Kidney (tissue), 14 donors: ENCODE measurements around the gene AOPEP. TPM values are rescaled to one million over a fixed set of nuclear protein-coding genes. Genes with fewer than 3 reads are reported as not detected.

ENCODE experiments used
- DNase-seq, 5 donors: peaks; one replicate each; pipeline ENCODE4 v3.0.0-alpha.2; 2013 to 2020
- FAIRE-seq: peaks from 2 replicates; lab custom pipeline; 2012; peaks lifted over from hg19 to GRCh38; lab: Jason Lieb, UNC
- H3K27ac ChIP-seq, 2 donors: one replicate each; pipeline ENCODE4 v1.7.0; 2013; ENCODE audit warnings: low read depth in 2 of 2, low read length in 2 of 2, inconsistent platforms in 1 of 2
- H3K27me3 ChIP-seq: one replicate; pipeline ENCODE4 v1.7.1; 2013; ENCODE audit warnings: low read length, inconsistent platforms; ENCODE audit not compliant: control insufficient read depth, insufficient read depth
- H3K36me3 ChIP-seq, 3 donors: one replicate each; pipeline versions ENCODE4 v1.7.0 to v1.7.1; 2013; ENCODE audit warnings: low read length in 3 of 3, control low read depth in 1 of 3, inconsistent platforms in 1 of 3; ENCODE audit not compliant: insufficient read depth in 3 of 3, control insufficient read depth in 2 of 3
- H3K4me1 ChIP-seq, 3 donors: one replicate each; pipeline versions ENCODE4 v1.7.0 to v1.7.1; 2013; ENCODE audit warnings: low read length in 3 of 3, inconsistent platforms in 1 of 3, low read depth in 1 of 3; ENCODE audit not compliant: control insufficient read depth in 2 of 3, insufficient read depth in 2 of 3
- H3K4me3 ChIP-seq, 3 donors: one replicate each; pipeline versions ENCODE4 v1.7.0 to v1.8.1; 2013; ENCODE audit warnings: low read length in 3 of 3, control low read depth in 1 of 3, inconsistent platforms in 1 of 3
- H3K9ac ChIP-seq, 3 donors: one replicate each; pipeline versions ENCODE4 v1.7.0 to v1.7.1; 2013; ENCODE audit warnings: low read length in 3 of 3, control low read depth in 1 of 3, inconsistent platforms in 1 of 3
- H3K9me3 ChIP-seq, 3 donors: one replicate each; pipeline versions ENCODE4 v1.7.0 to v1.7.1; 2013; ENCODE audit warnings: low read length in 3 of 3, control low read depth in 1 of 3, inconsistent platforms in 1 of 3; ENCODE audit not compliant: control insufficient read depth in 2 of 3, insufficient read depth in 1 of 3
- CTCF ChIP-seq: IDR thresholded peaks from 3 replicates; pipeline ENCODE4 v1.5.1; 2012; ENCODE audit warnings: mild to moderate bottlenecking, moderate library complexity, borderline replicate concordance; ENCODE audit not compliant: insufficient read depth; ENCODE audit errors: extremely low read depth
- intact Hi-C: fragments of 100-400 bp; cut with DNase I; formaldehyde crosslinking; loops from one replicate; pipeline ENCODE4 v1.11.1; 2022
- polyA plus RNA-seq: library from polyadenylated mRNA; stranded (reverse); fragments of 350-450 nt; fragmentation: Illumina TruSeq; extraction: RNeasy Lipid Tissue Mini Kit (QIAGEN cat#74804); gene quantifications from one replicate; pipeline ENCODE4 v1.2.3, GENCODE V29; 2014; ENCODE audit warnings: low read depth, low replicate concordance; ENCODE audit not compliant: insufficient read depth
- total RNA-seq: library from RNA; stranded (reverse); fragmentation: NEBNext Ultra II Directional; extraction: Animal tissue kit (Norgen Biotek cat#: 25700); gene quantifications from one replicate; pipeline ENCODE4 v1.2.1, GENCODE V29; 2021
- donor health status: control.
- donor health status: control.
- donor health status: control.
- donor health status: control.
- donor health status: control.
- donor health status: DM: yes; HTN: yes; CAD: no.
- donor health status: Normal renal cell carcinoma (clear cell type).

AOPEP gene
- total and polyA plus RNA-seq, 2 donors from 2014 or later: 52.2 to 119 TPM

- Histone ChIP-seq H3K4me1 (peaks cover 0 to 11% (median 10%) of the 10 kb centered on the region in 3 donors), H3K9me3 (no peaks in the 10 kb centered on the region), H3K9ac (no peak overlapping the region), H3K27ac (no peak overlapping the region), H3K27me3 (no peaks in the 10 kb centered on the region), H3K4me3 (no peak overlapping the region), H3K36me3 (peaks cover 2 to 34% (median 23%) of the 10 kb centered on the region in 3 donors)
- no peak for TF ChIP-seq CTCF
- DNase-seq (no peak), FAIRE-seq (no peak)
- intact Hi-C loops: no loop called here
Observed at GRCh38 chr9:95012902-95013301, 286.4 kb downstream of the AOPEP start.

- Histone ChIP-seq H3K9ac (no peak overlapping the region), H3K27ac (no peak overlapping the region)
- no peak for TF ChIP-seq CTCF
Observed at GRCh38 chr9:95014917-95015316, 288.4 kb downstream of the AOPEP start.

GRCh38 chr9:95015569-95015968 lies 289.1 kb downstream of the AOPEP start:
- intact Hi-C loops: no loop called here
- DNase-seq (no peak), FAIRE-seq (no peak)
- TF ChIP-seq CTCF: no peak
- Histone ChIP-seq H3K9me3 (no peaks in the 10 kb centered on the region), H3K27me3 (no peaks in the 10 kb centered on the region), H3K36me3 (peaks cover 5 to 44% (median 25%) of the 10 kb centered on the region in 3 donors), H3K4me3 (no peak overlapping the region), H3K4me1 (peaks cover 0 to 20% (median 12%) of the 10 kb centered on the region in 3 donors), H3K27ac (no peak overlapping the region), H3K9ac (no peak overlapping the region)

More at GRCh38 chr9:95014917-95015316, 288.4 kb downstream of the AOPEP start:
- no peak for DNase-seq
- FAIRE-seq: no peak
- H3K36me3 ChIP-seq: peaks cover 2 to 44% (median 23%) of the 10 kb centered on the region in 3 donors
- H3K4me1 ChIP-seq: peaks cover 0 to 16% (median 12%) of the 10 kb centered on the region in 3 donors
- H3K4me3 ChIP-seq: no peak overlapping the region
- no peaks in the 10 kb centered on the region for H3K27me3 ChIP-seq
- H3K9me3 ChIP-seq: no peaks in the 10 kb centered on the region
- intact Hi-C loops: no loop called here

GRCh38 chr9:95017062-95017461 lies 290.6 kb downstream of the AOPEP start:
- Histone ChIP-seq H3K9ac (no peak overlapping the region), H3K9me3 (no peaks in the 10 kb centered on the region), H3K27ac (peak overlapping the region in 1 of 2 donors; percentile 41), H3K4me3 (no peak overlapping the region), H3K27me3 (no peaks in the 10 kb centered on the region), H3K36me3 (peaks cover 3 to 54% (median 30%) of the 10 kb centered on the region in 3 donors), H3K4me1 (peaks cover 0 to 26% (median 22%) of the 10 kb centered on the region in 3 donors)
- FAIRE-seq (no peak), DNase-seq (no peak)
- TF ChIP-seq CTCF: no peak
- intact Hi-C loops: no loop called here
